NCI-H2171 treated with DMSO at 0.1 percent for 48 hours (cell line): ENCODE results near the gene ESD.
"Not testable (repeated sequence)": the region's sequence is repeated elsewhere in the genome, so short reads cannot be mapped to it uniquely, and the experiment has no call there.

Experiments used
- DNase-seq: peaks from one replicate; lab custom pipeline; 2025; lab: John Stamatoyannopoulos, UW

ESD gene

GRCh38 chr13:46783504-46783903 lies 13.5 kb downstream of the ESD start:
- DNase-seq: no peak

DNA sequence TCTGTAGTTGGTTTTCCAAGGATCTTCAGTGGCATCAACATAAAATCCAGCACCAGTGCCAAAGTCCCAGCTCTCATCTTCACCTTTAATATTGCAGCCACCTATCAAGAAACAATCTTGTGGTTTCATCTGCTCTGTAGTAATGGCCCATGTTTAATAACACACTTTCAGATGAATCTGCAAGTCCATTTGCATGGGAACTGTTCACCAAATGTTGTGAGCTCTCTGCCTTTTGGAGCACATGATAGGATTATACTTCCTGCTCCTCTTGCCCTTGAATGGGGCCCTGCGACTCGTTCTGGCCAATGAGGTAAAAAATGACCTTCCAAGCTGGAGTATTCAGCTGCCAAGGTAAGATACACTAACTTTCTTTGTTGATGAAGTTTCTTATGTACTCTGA lies 14.3 kb downstream of the ESD start:
- DNase-seq: no peak

DNA sequence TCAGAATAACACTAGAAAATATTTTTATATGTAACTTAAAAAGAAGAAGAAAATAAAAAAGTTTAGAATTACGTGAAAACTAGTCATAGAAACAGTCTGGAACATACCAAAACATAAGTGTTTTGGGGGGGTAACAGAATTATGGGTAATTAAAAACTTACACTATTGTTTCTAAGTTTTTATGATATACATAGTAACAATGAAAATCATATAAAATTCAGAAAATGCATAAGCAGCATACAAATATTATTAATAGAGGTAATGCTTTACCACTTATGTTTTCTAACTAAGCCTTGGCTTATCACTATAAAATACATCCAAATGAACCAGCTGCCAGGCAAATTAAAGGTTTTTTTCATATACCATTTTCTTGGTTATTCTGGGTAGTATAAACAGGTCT lies 14.9 kb downstream of the ESD start:
- DNase-seq: no peak

DNA sequence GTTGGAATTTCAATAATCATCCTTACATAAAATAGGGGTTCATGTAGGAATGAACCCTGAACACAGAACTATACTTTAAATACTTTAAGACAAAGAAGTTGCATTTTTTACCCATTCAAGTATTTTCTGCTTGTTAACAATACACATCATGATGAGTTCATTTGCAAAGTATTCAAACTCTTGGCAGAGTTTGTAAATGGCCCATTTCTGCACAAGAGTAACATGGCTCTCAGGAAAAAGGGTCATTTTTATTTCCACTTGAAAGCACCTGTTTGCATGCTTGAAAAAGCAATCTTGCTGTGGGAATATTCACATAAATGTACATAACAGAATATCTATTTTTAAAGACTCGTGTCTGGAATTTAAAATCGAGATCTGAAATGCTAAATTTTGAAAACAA lies 18.1 kb downstream of the ESD start:
- DNase-seq: no peak

DNA sequence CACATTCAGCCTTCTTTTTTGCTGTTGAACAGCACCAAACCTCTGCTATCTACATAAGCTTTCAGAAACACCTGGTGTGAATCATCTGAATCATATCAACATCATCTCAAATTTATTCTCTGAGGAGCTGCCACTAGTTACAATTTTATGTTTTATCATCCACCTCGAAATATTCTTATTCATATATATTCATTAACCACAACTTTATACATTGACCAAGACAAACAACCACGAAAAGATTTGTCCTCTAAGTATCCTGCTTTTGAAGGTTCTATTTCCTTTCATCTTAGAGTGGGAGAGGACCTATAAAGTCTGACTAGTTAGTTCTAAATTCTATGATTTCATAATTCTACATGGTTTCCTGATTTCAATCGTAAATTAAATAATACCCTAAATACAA lies 18.9 kb downstream of the ESD start:
- DNase-seq: no peak

DNA sequence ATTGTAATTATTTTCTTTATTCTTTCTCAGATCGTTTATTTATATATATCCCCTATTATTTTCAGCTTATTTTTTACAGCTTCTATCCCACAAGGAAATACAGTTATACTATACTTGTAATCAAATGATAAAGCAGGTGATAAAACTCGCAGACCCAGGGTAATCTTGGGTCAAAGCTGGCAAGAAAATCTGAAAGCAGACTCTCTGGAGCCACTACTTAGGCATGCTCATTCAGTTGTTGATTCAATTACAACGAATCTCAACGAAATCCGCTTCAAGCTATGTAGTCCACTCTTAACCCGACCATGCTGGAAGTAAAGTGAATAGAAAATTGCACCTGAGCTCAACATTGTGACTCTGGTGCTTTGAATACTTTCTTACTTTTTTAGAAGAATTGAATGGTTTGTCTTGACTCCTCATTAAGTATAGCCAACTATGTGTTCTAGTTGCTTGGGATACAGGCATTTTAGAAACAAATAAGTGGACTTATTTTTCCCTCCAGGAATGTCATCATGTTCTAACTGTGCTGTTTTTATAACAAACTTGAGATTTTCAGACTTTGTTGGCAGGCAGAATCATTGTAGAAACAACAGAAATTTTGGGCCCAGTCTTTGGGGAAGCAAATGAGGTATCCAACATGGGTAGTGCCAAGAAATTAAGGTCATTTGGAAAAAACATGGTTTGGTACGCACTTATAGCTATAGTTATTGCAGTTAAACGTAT lies 21.4 kb downstream of the ESD start:
- no peak for DNase-seq

- no peak for DNase-seq
Measured at GRCh38 chr13:46773541-46773940, 23.4 kb downstream of the ESD start.

DNA sequence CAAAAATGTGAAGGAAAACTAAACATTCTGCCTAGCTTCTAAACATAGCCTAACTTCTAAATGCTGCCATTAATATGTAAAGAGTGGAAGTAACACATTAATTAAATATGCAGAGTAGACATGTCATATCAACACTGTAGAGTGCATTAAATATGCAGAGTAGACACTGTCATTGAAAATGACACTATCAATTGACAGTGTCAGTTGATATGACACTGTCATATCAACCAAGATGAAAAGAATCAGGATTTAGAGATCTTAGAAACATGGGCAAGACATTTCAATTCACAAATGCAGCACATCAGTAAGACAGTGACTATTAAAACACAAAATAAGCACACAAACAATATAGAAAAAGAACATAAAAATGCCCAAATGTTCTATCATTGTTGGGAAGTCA lies 25.3 kb downstream of the ESD start:
- DNase-seq: no peak

GRCh38 chr13:46769925-46770324 lies 27.0 kb downstream of the ESD start:
- DNase-seq: not testable (repeated sequence)

DNA sequence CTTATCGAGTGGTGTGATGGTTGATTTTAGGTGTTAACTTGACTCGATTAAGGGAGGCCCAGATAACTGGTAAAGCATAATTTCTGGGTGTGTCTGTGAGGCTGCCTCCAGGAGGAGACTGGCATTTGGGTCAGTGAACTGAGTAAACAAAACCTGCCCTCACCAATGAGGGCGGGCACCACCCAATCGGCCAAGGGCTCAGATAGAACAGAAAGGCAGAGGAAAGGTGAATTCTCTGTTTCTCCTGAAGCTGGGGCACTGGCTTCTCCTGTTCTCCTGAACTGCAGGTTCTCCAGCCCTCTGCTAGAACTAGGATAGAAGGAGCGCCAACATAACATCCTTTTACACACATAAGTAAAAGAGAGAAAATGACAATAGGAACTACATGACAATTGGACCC lies 35.1 kb downstream of the ESD start:
- DNase-seq: no peak

- DNase-seq: no peak
Measured at GRCh38 chr13:46761174-46761573, 35.8 kb downstream of the ESD start.

- no peak for DNase-seq
Measured at GRCh38 chr13:46759846-46760245, 37.1 kb downstream of the ESD start.

GRCh38 chr13:46757640-46758039 lies 39.3 kb downstream of the ESD start:
- DNase-seq: no peak

DNA sequence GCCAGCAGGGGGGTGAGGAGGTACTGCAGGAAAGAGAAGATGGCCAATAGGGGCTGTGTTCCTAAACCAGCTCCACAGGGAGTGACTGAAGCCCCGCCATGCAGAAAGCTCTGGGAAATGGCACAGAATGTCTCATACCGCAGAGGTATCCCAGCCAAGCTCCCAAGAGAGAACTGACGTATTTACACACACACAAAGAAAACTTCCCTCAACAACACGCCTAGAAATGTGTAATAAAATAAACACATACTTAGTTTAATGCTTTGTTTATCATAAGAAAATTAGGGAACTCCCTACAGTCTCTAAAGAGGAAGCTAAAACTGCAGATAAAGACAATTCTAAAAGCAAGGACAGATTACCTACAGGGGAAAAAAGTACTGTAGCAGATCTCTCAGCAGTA lies 40.0 kb downstream of the ESD start:
- no peak for DNase-seq

GRCh38 chr13:46755508-46755907 lies 41.5 kb downstream of the ESD start:
- DNase-seq: not testable (repeated sequence)

DNA sequence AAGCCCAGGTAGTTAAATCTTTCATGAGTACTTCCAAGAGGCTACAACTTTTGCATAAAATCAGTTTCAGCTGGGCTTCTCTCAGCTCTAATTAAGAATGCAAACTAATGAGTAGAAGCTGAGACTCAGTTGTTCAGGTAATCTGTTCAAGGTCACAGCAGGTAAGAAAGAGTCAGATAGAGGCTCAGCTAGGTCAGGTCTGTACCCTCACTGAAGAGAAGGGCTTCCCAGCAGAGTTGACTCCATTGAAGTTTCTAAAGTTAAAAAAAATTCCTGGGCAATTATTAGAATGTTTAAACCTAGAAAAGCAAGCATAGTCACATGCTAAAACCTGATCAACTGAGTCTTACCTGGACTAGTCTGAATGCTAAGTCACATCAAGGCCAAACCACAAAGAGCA lies 42.1 kb downstream of the ESD start:
- DNase-seq: no peak

DNA sequence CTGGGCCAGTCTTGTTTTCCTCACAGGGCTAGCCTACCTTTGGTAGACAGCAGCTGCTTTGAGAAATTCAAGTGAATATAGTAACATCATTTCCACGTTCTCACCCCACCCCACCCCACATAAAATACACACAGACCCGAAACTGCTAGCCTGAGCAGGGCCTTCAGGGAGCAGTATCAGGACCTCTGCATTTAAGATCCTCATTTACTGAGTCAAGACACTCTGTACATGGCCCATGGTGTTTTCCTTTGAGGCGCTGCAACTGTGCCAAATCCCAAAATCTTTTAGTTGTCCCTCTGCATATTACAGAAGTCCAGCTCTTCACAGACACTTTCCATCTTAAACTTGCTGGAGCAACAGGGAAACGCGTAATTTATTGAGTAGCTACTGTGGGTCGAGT lies 43.0 kb downstream of the ESD start:
- DNase-seq: no peak

- no peak for DNase-seq
Measured at GRCh38 chr13:46753137-46753536, 43.8 kb downstream of the ESD start.

DNA sequence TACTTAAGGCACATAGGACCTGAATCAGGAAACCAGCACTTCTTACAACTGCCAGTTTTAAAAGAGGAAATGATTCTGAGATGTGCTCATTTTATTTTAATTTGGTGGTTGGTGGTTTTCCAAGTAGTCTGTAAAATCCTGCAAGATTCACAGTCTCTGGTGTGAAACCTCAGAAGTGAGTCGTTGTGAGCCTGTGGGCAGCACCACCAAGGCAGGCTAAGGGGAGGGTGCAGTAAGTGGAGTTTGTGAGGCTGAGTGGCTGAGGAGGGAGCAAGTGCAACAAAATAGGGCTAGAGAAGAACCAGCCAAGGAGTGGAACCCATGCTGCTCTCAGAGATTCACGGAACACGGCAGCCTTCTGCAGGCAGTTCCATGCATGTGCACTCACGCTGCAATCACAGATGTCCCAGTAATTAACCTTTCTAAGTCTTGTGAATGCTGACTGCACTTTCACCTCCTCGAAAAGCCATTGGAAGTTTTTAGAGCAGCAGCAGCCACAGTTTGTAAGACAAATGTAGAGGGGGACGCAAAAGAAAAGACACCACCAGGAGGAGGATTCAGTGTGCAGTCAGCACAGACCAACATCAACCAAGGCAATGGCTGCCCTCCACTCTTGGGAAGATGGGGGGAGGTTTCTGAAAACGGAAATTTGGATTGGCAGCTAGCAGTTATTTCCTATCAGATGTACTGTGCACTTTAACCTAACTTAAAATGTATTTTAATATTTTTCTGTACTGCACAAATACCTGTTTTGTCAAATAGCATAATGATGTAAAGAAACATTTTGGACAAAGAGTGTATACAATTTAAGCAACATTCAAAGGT lies 44.9 kb downstream of the ESD start:
- DNase-seq: no peak

DNA sequence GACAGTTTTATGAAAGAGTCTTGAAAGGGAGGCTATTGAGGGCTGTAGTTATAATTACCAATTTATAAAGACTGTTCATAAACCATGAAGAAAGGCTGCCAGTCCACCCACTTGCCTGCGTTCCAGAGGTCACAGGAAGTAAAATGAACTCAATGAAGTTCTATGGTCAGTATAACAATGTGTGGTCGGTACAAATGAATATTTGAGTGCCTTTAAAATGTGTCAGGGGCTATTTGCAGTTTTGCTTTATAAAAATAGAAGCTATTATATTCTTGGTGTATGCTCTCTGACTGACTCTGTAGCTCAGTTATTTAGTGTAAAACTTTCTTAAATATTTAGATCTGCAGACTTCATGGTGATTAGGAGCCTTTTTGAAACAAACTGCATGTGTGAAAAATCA lies 47.0 kb downstream of the ESD start:
- DNase-seq: no peak

DNA sequence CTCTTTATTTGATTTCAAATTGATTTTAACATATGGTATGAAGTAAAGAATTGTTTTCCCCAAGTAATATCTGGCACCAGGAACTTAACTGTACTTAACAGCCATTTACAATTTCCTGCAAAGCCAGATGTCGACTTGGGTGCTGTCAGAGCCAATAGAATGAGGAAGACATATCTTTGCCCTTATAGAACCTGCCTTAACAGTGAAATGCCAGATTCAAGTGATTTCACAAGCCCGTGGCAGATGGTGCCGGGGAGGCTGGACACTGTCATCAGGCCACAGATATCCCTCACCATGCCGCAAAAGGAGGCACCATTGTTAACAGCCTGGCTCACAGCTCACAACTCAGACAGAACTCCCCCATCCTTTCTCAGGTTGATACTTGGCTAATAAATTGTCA lies 48.7 kb downstream of the ESD start:
- DNase-seq: no peak

DNA sequence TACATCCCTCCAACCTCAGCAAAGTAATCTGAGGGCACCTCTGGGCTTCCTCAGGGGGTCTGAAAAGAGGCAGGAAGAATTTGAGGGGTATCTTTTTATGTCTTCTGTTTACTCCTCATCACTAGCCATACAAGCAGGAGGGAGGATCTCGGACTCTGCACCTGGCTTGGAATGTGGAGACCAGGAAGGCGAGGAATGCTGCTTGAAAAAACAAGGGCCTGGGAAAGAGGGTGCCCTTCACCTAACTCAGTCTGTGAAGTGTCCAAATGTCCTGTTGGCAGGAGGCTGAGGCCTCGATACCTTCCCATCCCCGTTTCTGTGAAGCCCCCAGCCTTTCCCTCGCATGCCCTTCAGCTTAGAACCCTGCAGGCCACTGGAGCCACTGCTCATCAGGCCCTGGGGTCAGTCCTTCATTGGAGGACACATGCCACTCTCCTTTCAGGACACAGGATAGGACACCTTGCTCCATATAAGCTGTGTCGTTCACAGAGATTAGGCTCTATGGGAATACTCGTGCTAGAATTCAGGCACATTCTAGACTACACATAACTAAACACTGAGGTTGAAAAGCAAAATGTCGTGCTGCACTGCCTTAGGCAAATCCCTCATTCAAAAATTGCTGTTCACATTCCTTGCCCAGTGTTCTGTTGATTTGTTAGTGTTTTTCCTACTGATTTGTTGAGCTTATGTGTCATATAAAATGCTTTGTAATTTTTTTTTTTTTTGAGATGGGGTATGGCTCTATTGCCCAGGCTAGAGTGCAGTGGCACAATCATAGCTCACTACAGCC lies 49.7 kb downstream of the ESD start:
- no peak for DNase-seq

- no peak for DNase-seq
Measured at GRCh38 chr13:46745706-46746105, 51.3 kb downstream of the ESD start.
